Measurements from ENCODE around the gene MEF2D.

DNA sequence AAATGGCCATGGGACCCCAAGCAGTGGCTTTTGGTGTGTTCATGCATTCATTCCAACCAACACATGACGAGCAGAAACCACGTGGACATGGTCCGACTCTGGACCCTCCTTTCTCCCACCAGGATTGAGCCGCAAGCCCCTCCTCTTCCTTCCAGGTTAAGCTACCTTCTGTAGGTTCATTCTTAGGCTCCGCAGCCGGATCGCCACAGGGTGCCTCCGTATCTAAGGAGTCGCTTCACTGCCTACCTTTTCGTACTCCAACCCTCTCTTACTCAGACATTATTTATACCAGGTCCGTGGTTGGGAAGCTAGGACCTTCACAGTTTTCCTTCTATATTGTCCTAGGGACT lies 67.9 kb downstream of the MEF2D start:
- TF ChIP-seq, protein P1, sequence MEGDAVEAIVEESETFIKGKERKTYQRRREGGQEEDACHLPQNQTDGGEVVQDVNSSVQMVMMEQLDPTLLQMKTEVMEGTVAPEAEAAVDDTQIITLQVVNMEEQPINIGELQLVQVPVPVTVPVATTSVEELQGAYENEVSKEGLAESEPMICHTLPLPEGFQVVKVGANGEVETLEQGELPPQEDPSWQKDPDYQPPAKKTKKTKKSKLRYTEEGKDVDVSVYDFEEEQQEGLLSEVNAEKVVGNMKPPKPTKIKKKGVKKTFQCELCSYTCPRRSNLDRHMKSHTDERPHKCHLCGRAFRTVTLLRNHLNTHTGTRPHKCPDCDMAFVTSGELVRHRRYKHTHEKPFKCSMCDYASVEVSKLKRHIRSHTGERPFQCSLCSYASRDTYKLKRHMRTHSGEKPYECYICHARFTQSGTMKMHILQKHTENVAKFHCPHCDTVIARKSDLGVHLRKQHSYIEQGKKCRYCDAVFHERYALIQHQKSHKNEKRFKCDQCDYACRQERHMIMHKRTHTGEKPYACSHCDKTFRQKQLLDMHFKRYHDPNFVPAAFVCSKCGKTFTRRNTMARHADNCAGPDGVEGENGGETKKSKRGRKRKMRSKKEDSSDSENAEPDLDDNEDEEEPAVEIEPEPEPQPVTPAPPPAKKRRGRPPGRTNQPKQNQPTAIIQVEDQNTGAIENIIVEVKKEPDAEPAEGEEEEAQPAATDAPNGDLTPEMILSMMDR (conservative IDR thresholded peaks at IDR 0.05; ENCODE audit: low read depth, low read length), result no peak
- no peak for TF ChIP-seq EZH2 (IDR thresholded peaks at IDR 0.05; ENCODE audit: low read length, unreplicated experiment)
